Gastrocnemius medialis (tissue), 4 donors: ENCODE measurements around the gene BCAT1.
"Not testable (repeated sequence)": the region's sequence is repeated elsewhere in the genome, so short reads cannot be mapped to it uniquely, and the experiment has no call there.

ENCODE experiments used
- CTCF ChIP-seq, 5 experiments: fragments of 450-650 bp in 3 of 5; fragments of 200-600 bp in 2 of 5; sonication (generic) in 2 of 5; IDR thresholded peaks in 4 of 5; conservative IDR thresholded peaks in 1 of 5; 1 replicate in 4 of 5; 2 replicates in 1 of 5; pipeline ENCODE4 v1.5.1; 2016 to 2019; ENCODE audit warnings: antibody characterized with exemption in 5 of 5, mild to moderate bottlenecking in 3 of 5, moderate library complexity in 3 of 5
- POLR2A ChIP-seq, 2 donors: fragments of 450-650 bp; IDR thresholded peaks; one replicate each; pipeline ENCODE4 v1.6.1; 2017; ENCODE audit warnings: antibody characterized with exemption in 2 of 2, mild to moderate bottlenecking in 2 of 2, moderate library complexity in 2 of 2

GRCh38 chr12:24928533-24929306 lies 20.2 kb downstream of the BCAT1 start:
- not testable (repeated sequence) for TF ChIP-seq CTCF (IDR thresholded peaks at IDR 0.05 in 4 of 5, conservative IDR thresholded peaks at IDR 0.05 in 1 of 5); POLR2A (IDR thresholded peaks at IDR 0.05)
